EH (cell line): ENCODE measurements around the gene SETD3.
A peak's percentile ranks its signal among the peaks of the same experiment; 100 is the strongest.

ENCODE experiments used
- DNase-seq: peaks from one replicate; pipeline ENCODE4 v3.0.0-alpha.2; 2015; ENCODE audit warnings: low read depth

Gene SETD3

DNA sequence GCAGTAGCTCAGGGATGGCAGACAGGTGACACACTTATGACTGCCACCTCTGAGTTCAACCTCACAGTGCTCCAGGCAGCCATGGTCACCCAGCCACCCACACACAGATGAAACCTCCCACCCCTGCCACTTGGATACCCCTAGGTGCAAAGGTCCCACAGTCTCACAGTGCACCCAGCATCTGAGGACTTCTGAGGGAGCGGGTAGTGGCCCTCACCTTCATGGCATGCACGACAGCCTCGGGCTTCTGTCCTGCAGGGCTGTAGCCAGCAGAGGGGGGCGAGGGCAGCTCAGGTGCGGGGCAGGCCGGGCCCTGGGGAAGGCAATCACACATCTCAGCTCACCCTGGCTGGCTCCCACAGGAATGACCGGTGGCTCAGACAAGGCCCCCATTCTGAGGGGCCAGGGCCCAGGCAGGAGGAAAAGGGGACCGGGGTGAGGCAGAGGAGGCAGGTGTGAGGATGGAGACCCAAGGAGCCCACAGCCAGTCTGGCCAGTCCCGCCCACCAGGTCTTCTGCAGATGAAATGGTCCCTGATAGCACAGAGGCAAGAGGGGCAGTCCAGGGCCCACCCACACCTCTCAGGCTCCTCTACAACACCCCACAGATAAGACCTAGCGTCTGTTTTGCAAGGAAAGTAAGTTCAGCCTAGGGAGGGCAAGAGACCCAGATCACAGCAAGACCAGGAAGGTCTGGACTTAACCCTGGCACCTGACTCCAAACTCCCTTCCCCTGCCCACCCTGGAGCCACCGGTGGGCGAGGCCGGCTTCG is 36.4 kb upstream of the SETD3 start:
- DNase-seq: no peak

GRCh38 chr14:99516156-99516870 is 35.7 kb upstream of the SETD3 start:
- no peak for DNase-seq

- no peak for DNase-seq
These were observed 34.9 kb upstream of the SETD3 start for GRCh38 chr14:99515301-99516155.

DNA sequence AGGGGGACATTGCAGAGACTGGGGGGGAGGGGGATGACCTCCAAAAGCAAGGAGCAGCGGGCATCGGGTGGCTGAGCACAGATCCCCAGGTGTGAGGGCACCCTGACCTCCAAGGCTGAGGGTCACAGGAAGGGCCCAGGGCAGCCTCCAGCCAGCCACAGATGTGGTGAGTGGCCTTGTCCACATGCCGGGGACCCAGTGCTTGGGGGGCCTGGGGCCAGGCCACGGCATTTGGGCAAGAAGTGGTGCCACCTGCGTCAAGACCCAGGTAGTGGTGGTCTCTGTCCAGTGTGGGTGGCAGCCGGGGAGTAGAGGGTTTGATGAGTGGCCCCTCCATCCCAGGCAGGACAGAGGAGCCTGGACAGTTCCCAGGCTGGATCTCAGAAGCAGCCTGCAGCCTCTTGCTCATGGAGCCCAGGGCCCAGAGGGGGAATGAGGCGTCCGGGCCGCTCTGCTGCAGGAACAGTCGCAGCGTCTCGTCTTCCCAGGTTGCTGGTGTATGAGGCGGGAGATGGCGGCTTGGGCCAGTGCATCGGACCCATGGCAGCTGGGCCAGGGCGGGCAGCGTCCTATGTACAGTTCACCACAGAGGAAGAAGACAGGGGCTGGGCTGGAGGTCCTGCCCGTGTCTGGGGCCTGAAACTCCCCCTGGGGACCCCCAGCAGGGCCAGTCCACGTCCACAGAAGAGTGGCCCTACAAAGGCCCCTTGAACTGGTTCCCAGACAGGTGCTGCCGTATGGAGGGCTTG is 34.1 kb upstream of the SETD3 start:
- no peak for DNase-seq

- DNase-seq: no peak
These were observed 33.4 kb upstream of the SETD3 start for GRCh38 chr14:99513946-99514551.

DNA sequence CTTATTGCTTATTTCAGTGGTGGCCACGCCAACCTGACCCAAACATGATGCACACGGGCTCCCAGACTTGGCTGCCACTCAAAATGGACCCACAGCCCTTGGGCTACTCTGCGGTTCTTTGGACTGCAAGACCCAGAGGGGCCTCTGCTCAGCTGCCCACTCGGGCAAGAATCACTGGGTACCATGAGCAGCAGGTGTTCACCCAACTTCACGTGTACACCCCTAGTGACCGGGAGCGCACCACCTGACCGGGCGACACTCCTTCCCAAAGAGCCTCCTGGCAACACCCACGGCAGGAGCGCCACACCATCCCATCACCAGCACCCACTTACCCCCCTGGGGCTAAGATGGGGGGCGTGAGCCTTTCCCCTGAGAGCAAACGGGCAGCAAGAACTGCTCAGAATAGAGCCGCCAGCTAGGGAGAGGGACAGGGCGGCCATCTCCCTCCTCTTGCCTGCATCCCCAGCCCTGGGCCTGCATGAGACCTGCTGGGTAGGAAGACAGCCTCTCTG is 32.6 kb upstream of the SETD3 start:
- DNase-seq: no peak

GRCh38 chr14:99512571-99513182 is 32.0 kb upstream of the SETD3 start:
- DNase-seq: no peak

- no peak for DNase-seq
These were observed 31.4 kb upstream of the SETD3 start for GRCh38 chr14:99512110-99512449.

DNA sequence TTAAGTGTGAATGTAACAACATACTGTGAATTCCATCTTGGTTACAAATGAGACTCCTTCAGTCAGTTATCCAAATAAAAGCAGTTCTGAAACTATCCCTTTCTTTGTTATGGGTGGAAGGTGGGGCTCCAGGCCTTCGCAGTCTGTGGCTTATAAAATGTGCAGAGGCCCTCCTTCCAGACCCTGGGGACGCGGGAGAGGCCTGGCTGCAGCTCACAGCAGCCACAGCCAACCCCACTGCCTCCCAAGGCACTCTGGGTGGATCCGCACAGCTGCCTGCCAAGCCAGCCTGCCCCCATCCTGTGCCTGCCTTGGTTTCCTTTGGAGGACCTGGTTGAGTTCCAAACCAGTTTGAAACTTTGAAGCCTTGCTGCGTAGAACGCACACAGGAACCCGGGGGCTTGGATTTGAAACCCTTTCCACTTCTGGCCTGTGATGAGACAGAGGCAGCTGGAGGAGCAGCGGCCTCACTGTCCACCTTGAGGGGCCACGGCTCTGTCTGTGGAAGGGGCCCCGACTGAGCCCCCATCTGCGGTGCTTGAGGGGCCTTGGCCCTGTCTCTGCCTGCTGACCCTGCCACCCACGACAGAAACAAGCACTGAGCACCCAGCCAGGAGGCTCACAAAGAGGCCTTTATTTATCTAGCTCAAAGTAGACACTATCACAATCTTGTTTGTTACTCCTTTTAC is 30.9 kb upstream of the SETD3 start:
- peak; percentile 81 for DNase-seq

DNA sequence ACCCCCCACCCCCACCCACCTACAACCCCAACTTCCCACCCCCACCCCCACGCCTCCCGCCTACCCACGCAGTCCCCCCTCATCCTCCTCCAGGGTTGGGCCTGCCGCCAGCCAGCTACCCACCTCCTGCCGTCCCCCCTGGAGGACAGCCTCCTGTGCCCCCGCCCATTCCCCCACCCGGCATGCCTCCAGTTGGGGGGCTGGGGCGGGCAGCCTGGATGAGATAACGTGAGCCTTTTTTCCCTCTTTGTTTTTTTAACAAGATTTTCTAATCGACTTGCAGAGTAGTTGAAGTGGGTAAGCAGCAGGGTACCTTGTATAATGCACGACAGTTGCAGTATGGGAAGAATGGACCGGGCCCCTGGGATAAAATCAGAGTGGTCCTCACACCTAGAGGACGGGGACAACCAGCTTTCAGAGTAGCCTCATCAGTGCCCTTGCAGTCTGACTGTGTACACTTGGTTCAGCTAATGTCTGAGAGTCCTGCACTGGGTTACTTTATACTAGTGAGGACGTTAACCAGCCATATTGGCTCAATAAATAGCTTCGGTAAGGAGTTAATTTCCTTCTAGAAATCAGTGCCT is 30.0 kb upstream of the SETD3 start:
- no peak for DNase-seq

DNA sequence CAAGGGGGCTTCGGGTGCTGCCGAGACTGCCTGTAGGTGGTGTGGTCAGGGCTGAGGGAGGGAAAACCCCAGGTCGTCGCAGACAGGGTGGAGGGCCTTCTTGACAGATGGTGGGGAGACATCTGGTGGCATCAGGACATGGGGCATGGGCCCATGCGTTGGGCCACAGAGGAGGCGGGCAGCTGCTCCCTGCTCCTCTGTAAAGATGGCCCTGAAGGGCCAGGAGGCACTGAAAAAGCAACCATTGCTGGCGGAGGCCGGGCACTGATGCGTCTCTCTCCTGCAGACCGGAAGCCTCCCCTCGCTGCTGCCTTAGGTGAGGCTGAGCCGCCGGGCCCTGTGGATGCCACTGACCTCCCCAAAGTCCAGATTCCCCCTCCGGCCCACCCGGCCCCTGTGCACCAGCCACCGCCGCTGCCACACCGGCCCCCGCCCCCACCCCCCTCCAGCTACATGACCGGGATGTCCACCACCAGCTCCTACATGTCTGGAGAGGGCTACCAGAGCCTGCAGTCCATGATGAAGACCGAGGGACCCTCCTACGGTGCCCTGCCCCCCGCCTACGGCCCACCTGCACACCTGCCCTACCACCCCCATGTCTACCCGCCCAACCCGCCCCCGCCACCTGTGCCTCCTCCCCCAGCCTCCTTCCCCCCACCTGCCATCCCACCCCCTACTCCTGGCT is 29.4 kb upstream of the SETD3 start:
- no peak for DNase-seq

DNA sequence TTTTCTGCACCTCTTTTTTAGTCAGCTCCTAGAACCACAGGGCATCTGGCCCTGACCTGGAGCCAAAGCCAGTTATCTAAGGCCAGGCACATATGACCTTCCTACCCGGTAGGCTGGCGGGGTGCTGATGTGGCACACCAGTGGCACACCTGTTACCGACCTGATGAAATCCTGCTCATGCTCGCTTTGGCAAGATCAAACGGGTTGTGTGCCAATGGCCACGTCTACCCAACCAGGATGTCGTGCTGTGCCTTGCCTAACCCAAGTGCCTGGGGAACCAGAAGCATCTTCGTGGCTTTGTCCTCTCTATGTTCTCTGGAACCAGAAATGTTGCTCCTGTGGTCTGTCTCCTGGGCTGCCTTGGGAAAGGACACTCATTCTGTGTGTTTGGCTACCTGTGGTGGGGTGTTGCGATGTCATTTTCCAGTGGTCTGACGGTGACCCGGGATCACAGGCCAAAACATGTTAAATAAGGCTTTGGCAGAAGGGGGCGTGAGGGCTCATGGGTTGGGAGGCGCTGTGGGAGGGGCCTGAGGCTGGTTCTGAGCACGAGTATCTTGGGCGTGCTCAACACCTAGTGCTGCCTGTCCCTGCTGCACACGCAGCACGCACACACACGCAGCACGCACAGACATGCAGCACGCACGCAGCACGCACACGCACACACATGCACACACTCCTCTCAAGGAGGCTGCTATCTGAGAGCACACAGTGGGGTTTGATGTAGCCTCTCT is 28.4 kb upstream of the SETD3 start:
- no peak for DNase-seq

DNA sequence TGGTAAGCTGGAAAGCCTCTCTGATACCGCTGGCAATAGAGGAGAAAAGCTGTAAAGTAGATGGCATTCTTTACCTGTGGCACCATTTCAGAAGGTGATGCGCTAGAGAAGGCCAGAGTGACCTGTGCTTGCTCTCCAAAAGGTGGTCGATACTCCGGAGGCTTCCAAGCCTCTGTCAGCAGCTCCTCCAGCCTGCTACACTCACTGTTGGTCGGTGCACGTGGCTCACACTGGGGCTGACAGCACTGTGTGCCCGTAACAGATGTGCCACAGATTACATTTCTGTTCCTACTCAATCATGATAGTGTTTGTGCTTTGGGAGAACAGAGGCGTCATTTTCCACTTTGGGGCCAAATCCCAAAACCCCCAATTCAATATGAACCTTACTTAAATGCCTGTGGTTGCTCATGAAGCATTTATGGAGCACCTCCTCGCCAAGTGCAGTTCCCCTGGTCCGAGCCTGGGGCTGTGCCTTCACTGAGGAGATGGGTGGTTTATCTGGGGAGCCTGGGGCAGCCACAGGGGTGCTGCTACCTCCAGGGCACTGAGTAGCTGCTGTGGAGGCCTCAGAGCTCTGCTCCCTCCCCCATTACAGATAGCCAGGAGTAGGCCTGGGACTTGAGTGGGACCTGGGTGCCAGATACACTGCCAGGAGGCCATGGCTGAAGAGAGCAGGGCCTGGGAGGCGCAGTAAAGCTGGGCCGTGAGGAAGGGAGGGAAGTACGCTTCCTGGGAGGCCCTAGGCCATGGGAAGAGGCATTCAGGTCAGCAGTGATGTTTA is 27.4 kb upstream of the SETD3 start:
- no peak for DNase-seq

GRCh38 chr14:99506276-99506675 is 25.6 kb upstream of the SETD3 start:
- no peak for DNase-seq

DNA sequence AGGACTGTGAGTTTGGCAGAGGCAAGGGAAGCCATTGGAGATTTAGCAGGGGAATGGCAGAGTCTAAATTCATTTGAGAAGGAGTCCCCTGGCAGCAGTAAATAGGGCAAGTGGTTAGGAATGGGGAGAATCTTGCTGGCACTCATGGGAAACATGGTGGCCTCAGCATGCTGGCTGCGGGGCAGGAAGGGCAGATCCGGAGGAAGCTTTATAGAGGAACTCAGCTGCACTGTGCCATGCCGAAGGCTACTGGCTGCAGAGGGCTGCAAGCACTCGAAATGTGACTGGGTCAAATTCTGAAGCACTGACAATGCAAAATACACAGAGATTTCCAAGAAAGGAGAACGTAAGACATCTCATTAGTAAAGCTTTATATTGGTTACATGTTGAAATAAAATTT is 24.4 kb upstream of the SETD3 start:
- DNase-seq: no peak

- no peak for DNase-seq
These were observed 23.3 kb upstream of the SETD3 start for GRCh38 chr14:99503848-99504453.

GRCh38 chr14:99502989-99503421 is 22.3 kb upstream of the SETD3 start:
- DNase-seq: no peak
